Trophoblast cell (in vitro differentiated cells and primary cell): Measurements from ENCODE around the gene MSH4.
A peak's percentile ranks its signal among the peaks of the same experiment; 100 is the strongest.

Experiments
- DNase-seq, 2 donors: peaks; one replicate each; pipeline ENCODE4 v3.0.0-alpha.2; 2016
- H2AFZ ChIP-seq: 2 replicates; pipeline ENCODE4 v1.6.1; 2013; ENCODE audit warnings: low read length, moderate library complexity, mild to moderate bottlenecking; ENCODE audit not compliant: insufficient read depth, poor library complexity
- H2AK5ac ChIP-seq: 2 replicates; pipeline ENCODE4 v1.6.1; 2013; ENCODE audit warnings: mild to moderate bottlenecking, low read length
- H2BK120ac ChIP-seq: 2 replicates; pipeline ENCODE4 v1.6.1; 2013; ENCODE audit warnings: low read length, mild to moderate bottlenecking, moderate library complexity; ENCODE audit not compliant: insufficient read depth, poor library complexity
- H2BK12ac ChIP-seq: 2 replicates; pipeline ENCODE4 v1.6.1; 2013; ENCODE audit warnings: mild to moderate bottlenecking, low read length, moderate library complexity
- H2BK5ac ChIP-seq: 2 replicates; pipeline ENCODE4 v1.6.1; 2013; ENCODE audit warnings: low read length, low read depth, moderate library complexity, mild to moderate bottlenecking; ENCODE audit not compliant: poor library complexity
- H3K14ac ChIP-seq: 2 replicates; pipeline ENCODE4 v1.6.1; 2013; ENCODE audit warnings: mild to moderate bottlenecking, low read length
- H3K18ac ChIP-seq: 2 replicates; pipeline ENCODE4 v1.6.1; 2013; ENCODE audit warnings: mild to moderate bottlenecking, low read length
- H3K23ac ChIP-seq: 2 replicates; pipeline ENCODE4 v1.6.1; 2013; ENCODE audit warnings: low read length
- H3K27ac ChIP-seq: 2 replicates; pipeline ENCODE4 v1.5.1; 2013; ENCODE audit warnings: low read depth, mild to moderate bottlenecking, inconsistent platforms, low read length, moderate library complexity
- H3K27me3 ChIP-seq: 2 replicates; pipeline ENCODE4 v1.6.1; 2013; ENCODE audit warnings: inconsistent platforms, mild to moderate bottlenecking, low read length, moderate library complexity; ENCODE audit not compliant: insufficient read depth
- H3K36me3 ChIP-seq, 2 experiments: 1 replicate in 1 of 2; 2 replicates in 1 of 2; pipeline ENCODE4 v1.6.1; 2013; ENCODE audit warnings: low read length in 2 of 2, mild to moderate bottlenecking in 2 of 2, moderate library complexity in 1 of 2; ENCODE audit not compliant: insufficient read depth in 2 of 2, control insufficient read depth in 1 of 2
- H3K4ac ChIP-seq: 2 replicates; pipeline ENCODE4 v1.6.1; 2013; ENCODE audit warnings: low read depth, mild to moderate bottlenecking, low read length, moderate library complexity
- H3K4me1 ChIP-seq, 2 experiments: 1 replicate in 1 of 2; 2 replicates in 1 of 2; pipeline ENCODE4 v1.6.1; 2013; ENCODE audit warnings: low read length in 2 of 2, mild to moderate bottlenecking in 2 of 2, moderate library complexity in 1 of 2; ENCODE audit not compliant: insufficient read depth in 2 of 2, control insufficient read depth in 1 of 2
- H3K4me2 ChIP-seq: 2 replicates; pipeline ENCODE4 v1.6.1; 2013; ENCODE audit warnings: inconsistent platforms, mild to moderate bottlenecking, low read length, moderate library complexity
- H3K4me3 ChIP-seq: 2 replicates; pipeline ENCODE4 v1.5.1; 2013; ENCODE audit warnings: mild to moderate bottlenecking, low read depth, low read length, inconsistent platforms
- H3K79me1 ChIP-seq: one replicate; pipeline ENCODE4 v1.6.1; 2013; ENCODE audit warnings: low read length
- H3K79me2 ChIP-seq: 2 replicates; pipeline ENCODE4 v1.6.1; 2013; ENCODE audit warnings: low read length, mild to moderate bottlenecking; ENCODE audit not compliant: control insufficient read depth, insufficient read depth, poor library complexity
- H3K9ac ChIP-seq: 2 replicates; pipeline ENCODE4 v1.6.1; 2013; ENCODE audit warnings: mild to moderate bottlenecking, low read length
- H3K9me3 ChIP-seq: 2 replicates; pipeline ENCODE4 v1.6.1; 2013; ENCODE audit warnings: low read depth, mild to moderate bottlenecking, control low read depth, inconsistent platforms, low read length; ENCODE audit not compliant: insufficient read depth
- H4K12ac ChIP-seq: 2 replicates; pipeline ENCODE4 v1.6.1; 2013; ENCODE audit warnings: low read depth, mild to moderate bottlenecking, low read length, moderate library complexity
- H4K8ac ChIP-seq: 2 replicates; pipeline ENCODE4 v1.6.1; 2013; ENCODE audit warnings: low read depth, mild to moderate bottlenecking, low read length, moderate library complexity
- H4K91ac ChIP-seq: one replicate; pipeline ENCODE4 v1.6.1; 2013; ENCODE audit warnings: low read depth, mild to moderate bottlenecking, low read length, moderate library complexity
- WGBS: extraction: QIAGEN DNeasy Blood & Tissue Kit; methylation state at CpG from one replicate; pipeline ENCODE4 v1.1.7; 2013; ENCODE audit warnings: missing lambda C conversion rate; ENCODE audit not compliant: insufficient read length, insufficient coverage; ENCODE audit errors: extremely low coverage; 5-methylcytosine and 5-hydroxymethylcytosine counted together

MSH4 gene

GRCh38 chr1:75765697-75766355 is 30.9 kb upstream of the MSH4 start:
- H3K79me2 ChIP-seq = no peaks in the 10 kb centered on the region
- H2AK5ac ChIP-seq = no peak overlapping the region
- no peak overlapping the region for H3K27ac ChIP-seq
- DNase-seq = peak in 1 of 2 donors; percentile 75
- H3K14ac ChIP-seq = no peak overlapping the region
- no peak overlapping the region for H2AFZ ChIP-seq
- no peaks in the 10 kb centered on the region for H3K27me3 ChIP-seq
- H3K4me1 ChIP-seq = no peaks in the 10 kb centered on the region
- no peaks in the 10 kb centered on the region for H3K9me3 ChIP-seq
- no peak overlapping the region for H4K91ac ChIP-seq
- no peak overlapping the region for H3K23ac ChIP-seq
- H3K18ac ChIP-seq = no peak overlapping the region
- H3K79me1 ChIP-seq = no peaks in the 10 kb centered on the region
- H3K36me3 ChIP-seq = no peaks in the 10 kb centered on the region
- H3K9ac ChIP-seq = no peak overlapping the region
- H3K4ac ChIP-seq = no peak overlapping the region
- H2BK120ac ChIP-seq = no peak overlapping the region
- no peak overlapping the region for H4K8ac ChIP-seq
- no peak overlapping the region for H3K4me2 ChIP-seq
- no peak overlapping the region for H4K12ac ChIP-seq
- no peak overlapping the region for H2BK5ac ChIP-seq
- no CpG with 5 or more reads among the region's 1 CpG for WGBS
- H2BK12ac ChIP-seq = no peak overlapping the region
- H3K4me3 ChIP-seq = no peak overlapping the region

DNA sequence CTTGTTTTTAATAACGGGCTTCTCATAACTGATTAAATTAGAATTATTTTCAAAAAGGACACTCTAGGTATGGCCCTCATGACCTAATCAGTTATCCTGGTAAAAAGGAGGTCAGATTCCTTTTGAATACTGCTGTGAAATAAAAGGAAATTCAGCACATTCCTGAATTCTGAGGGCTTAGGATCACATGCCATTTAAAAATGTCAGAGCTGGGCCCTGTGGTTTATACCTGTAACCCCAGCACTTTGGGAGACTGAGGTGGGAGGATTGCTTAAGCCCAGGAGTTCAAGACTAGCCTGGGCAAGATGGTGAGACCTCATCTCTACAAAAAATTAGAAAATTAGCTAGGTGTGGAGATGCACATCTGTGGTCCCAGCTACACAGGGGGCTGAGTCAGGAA is 28.7 kb upstream of the MSH4 start:
- no peak overlapping the region for H3K9ac ChIP-seq
- H4K12ac ChIP-seq = no peak overlapping the region
- H3K4me2 ChIP-seq = no peak overlapping the region
- no peak overlapping the region for H3K14ac ChIP-seq
- H2BK5ac ChIP-seq = no peak overlapping the region
- H2AFZ ChIP-seq = no peak overlapping the region
- H3K18ac ChIP-seq = no peak overlapping the region
- no peaks in the 10 kb centered on the region for H3K9me3 ChIP-seq
- H4K91ac ChIP-seq = no peak overlapping the region
- H3K27me3 ChIP-seq = no peaks in the 10 kb centered on the region
- no peaks in the 10 kb centered on the region for H3K36me3 ChIP-seq
- no peak overlapping the region for H3K27ac ChIP-seq
- H4K8ac ChIP-seq = no peak overlapping the region
- H3K79me1 ChIP-seq = no peaks in the 10 kb centered on the region
- H2BK12ac ChIP-seq = no peak overlapping the region
- H3K4me3 ChIP-seq = no peak overlapping the region
- peak in 1 of 2 donors; percentile 44 for DNase-seq
- no peak overlapping the region for H3K23ac ChIP-seq
- no CpG with 5 or more reads among the region's 1 CpG for WGBS
- H3K79me2 ChIP-seq = no peaks in the 10 kb centered on the region
- H2BK120ac ChIP-seq = no peak overlapping the region
- no peak overlapping the region for H2AK5ac ChIP-seq
- no peaks in the 10 kb centered on the region for H3K4me1 ChIP-seq
- H3K4ac ChIP-seq = no peak overlapping the region

- no peak overlapping the region for H3K14ac ChIP-seq
- H3K9ac ChIP-seq = no peak overlapping the region
- no peaks in the 10 kb centered on the region for H3K27me3 ChIP-seq
- no peak overlapping the region for H3K23ac ChIP-seq
- no peak overlapping the region for H4K8ac ChIP-seq
- H3K79me2 ChIP-seq = no peaks in the 10 kb centered on the region
- H4K12ac ChIP-seq = no peak overlapping the region
- H3K4me3 ChIP-seq = no peak overlapping the region
- no peak overlapping the region for H2AK5ac ChIP-seq
- no peaks in the 10 kb centered on the region for H3K36me3 ChIP-seq
- no peak overlapping the region for H2BK12ac ChIP-seq
- H2BK5ac ChIP-seq = no peak overlapping the region
- no peak overlapping the region for H3K27ac ChIP-seq
- no peak for DNase-seq
- no peak overlapping the region for H3K4ac ChIP-seq
- H2AFZ ChIP-seq = no peak overlapping the region
- no CpG with 5 or more reads among the region's 1 CpG for WGBS
- H3K18ac ChIP-seq = no peak overlapping the region
- no peaks in the 10 kb centered on the region for H3K9me3 ChIP-seq
- no peak overlapping the region for H3K4me2 ChIP-seq
- no peak overlapping the region for H4K91ac ChIP-seq
- no peaks in the 10 kb centered on the region for H3K4me1 ChIP-seq
- no peak overlapping the region for H2BK120ac ChIP-seq
- H3K79me1 ChIP-seq = no peaks in the 10 kb centered on the region
Measured at GRCh38 chr1:75770761-75771160, 25.9 kb upstream of the MSH4 start.

DNA sequence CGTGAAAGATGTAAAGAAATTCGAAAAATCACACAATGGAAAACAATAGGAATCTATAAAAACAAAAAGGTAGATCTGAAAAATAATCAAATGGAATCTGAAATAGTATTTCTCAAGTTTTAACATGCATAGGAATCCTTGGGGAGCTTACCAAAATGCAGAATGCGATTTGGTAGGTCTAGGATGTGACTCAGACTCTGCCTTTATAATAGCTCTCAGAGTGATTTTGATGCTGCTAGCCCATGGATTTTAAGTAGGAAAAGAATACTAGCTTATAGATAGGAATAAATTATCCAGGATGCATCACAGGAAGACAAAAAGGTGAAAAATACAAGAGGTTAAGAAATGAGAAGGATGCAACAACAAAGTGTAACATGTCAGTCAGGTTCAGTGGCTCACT is 24.7 kb upstream of the MSH4 start:
- no peak overlapping the region for H3K18ac ChIP-seq
- H4K91ac ChIP-seq = no peak overlapping the region
- no peak overlapping the region for H3K4me3 ChIP-seq
- no peaks in the 10 kb centered on the region for H3K9me3 ChIP-seq
- H3K27ac ChIP-seq = no peak overlapping the region
- no peak overlapping the region for H2BK120ac ChIP-seq
- H3K4ac ChIP-seq = no peak overlapping the region
- H3K79me1 ChIP-seq = no peaks in the 10 kb centered on the region
- H2AFZ ChIP-seq = no peak overlapping the region
- H3K36me3 ChIP-seq = no peaks in the 10 kb centered on the region
- no peaks in the 10 kb centered on the region for H3K79me2 ChIP-seq
- H3K4me2 ChIP-seq = no peak overlapping the region
- H4K8ac ChIP-seq = no peak overlapping the region
- H3K27me3 ChIP-seq = no peaks in the 10 kb centered on the region
- no CpG with 5 or more reads among the region's 3 CpGs for whole genome bisulfite sequencing
- no peak overlapping the region for H4K12ac ChIP-seq
- no peak overlapping the region for H2BK12ac ChIP-seq
- no peak overlapping the region for H3K9ac ChIP-seq
- no peaks in the 10 kb centered on the region for H3K4me1 ChIP-seq
- no peak overlapping the region for H2AK5ac ChIP-seq
- H3K14ac ChIP-seq = no peak overlapping the region
- no peak for DNase-seq
- H2BK5ac ChIP-seq = no peak overlapping the region
- no peak overlapping the region for H3K23ac ChIP-seq
